HL-60/S4 (cell line): ENCODE measurements around the gene POTEH.
"Not testable (repeated sequence)": the region's sequence is repeated elsewhere in the genome, so short reads cannot be mapped to it uniquely, and the experiment has no call there.

Experiments
- in situ Hi-C: fragments of 300-500 bp; cut with MboI; formaldehyde crosslinking; loops from 2 replicates; pipeline ENCODE4 v1.14.3; 2022; ENCODE audit warnings: low sequenced_read_pairs

The POTEH gene

GRCh38 chr22:15689749-15690125, at the start of gene POTEH:
POTEH (plus strand) TSS chr22:15690026; CDS start chr22:15690078, 52 bp downstream.
- in situ Hi-C loops, result not testable (repeated sequence)

DNA sequence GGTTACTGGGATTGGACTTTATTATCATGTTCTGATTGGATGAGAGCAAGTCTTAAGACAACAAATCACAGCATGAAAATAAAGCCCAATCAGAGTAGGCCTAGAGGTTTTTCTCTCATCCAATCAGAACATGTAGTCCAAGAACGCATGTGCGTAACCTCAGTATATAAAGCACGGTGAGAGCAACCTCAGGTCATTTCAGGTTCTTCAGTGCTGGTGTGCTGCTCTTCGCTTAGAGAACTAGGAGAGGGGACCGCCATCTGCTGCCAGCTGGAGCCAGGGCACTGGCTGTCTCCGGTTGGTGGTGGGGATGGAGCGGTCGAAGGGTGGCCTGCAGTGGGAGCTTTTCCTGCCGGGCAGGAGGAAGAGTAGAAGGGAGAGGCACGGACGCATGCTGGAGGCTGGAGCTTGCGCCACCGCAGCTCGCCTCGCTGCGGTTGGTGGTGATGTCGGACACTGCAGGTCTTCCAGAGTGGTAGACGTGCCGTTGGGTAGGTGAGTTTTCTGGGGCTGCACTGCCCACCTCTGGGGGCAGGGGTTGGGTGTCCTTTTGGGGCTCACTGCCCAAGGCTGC, 47.5 kb upstream of the POTEH start:
- in situ Hi-C loops, result not testable (repeated sequence)

DNA sequence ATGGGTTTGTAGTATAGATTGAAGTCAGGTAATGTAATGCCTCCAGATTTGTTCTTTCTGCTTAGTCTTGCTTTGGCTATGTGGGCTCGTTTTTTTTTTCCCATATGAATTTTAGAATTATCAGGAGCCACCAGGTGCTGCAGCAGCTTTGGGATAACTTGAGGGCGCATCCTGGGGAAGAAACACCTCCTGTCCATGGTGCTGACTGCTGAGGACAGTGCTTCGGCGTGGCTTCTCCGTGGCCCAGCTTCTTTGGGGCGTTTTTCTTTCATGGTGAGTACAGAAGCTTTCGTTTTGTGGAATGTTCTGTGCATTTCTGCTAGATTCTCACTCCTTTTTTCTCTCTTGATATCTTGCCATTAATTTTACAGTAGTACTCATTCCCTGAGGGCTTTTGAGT, 37.9 kb upstream of the POTEH start:
- in situ Hi-C loops, result not testable (repeated sequence)

GRCh38 chr22:15652738-15653137, 37.1 kb upstream of the POTEH start:
- in situ Hi-C loops, result not testable (repeated sequence)

- in situ Hi-C loops, result not testable (repeated sequence)
Observed at GRCh38 chr22:15653241-15653640, 36.6 kb upstream of the POTEH start.

DNA sequence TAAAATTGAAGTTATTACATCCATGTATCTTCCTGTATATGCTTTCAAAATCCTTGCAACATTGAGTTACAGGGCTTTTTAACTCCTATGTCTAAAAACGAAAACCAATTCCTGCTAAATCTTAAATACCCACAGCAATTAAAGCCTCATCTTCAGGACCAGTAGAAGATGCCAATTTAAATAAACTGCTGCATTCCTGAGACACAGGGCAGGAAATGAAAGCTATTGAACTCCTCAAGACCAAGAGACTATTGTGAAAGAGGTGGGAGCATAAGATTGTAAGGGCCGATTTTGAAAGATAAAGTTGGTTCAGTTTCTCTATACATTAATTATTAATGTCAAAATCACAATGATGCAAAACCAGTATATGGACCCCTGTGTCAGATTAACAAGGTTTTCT, 28.7 kb upstream of the POTEH start:
- in situ Hi-C loops, result not testable (repeated sequence)

DNA sequence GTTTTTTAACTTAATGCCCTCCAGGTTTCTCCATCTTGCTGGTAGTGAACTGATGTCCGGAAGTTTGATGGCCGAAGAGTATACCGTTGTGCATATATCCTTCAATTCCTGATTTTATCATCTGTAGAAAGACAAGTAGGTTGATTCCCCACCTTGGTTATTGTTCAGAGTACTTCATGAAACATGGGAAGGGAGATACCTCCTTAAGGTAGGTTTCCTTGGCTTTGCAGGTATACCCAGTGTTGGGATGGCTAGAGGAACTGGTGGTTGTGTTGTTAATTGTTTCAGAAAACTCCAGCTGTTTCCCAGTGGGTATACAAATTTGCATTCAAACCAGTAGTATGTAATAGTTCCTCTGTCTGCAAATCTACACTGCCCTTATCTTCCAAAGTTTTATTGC, 25.1 kb upstream of the POTEH start:
- in situ Hi-C loops, result not testable (repeated sequence)

- in situ Hi-C loops, result not testable (repeated sequence)
Observed at GRCh38 chr22:15665478-15665877, 24.3 kb upstream of the POTEH start.

GRCh38 chr22:15669430-15669829, 20.4 kb upstream of the POTEH start:
- in situ Hi-C loops, result not testable (repeated sequence)

GRCh38 chr22:15679702-15680101, 10.1 kb upstream of the POTEH start:
- in situ Hi-C loops, result not testable (repeated sequence)

- in situ Hi-C loops, result not testable (repeated sequence)
Observed at GRCh38 chr22:15684115-15684514, 5.7 kb upstream of the POTEH start.

DNA sequence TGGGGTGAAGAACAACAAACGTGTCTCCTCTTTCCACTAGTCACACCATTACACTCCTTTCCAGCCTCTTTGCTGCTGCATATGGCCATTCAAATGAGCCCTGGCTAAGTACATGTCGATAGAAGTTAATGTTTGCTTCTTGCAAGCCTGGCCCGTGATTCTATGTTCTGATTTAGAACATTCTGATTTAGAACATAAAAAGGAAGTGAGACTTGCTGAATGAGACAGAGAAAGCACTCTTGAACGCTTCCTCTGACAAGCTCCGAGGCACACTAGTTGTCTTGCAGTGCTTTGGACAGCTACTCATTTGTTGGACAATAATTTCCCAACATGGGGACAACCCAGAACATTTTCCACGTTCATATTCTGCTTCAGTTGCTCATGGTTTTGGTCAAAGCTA, 5.1 kb upstream of the POTEH start:
- in situ Hi-C loops, result not testable (repeated sequence)

GRCh38 chr22:15685641-15686040, 4.2 kb upstream of the POTEH start:
- in situ Hi-C loops, result not testable (repeated sequence)

DNA sequence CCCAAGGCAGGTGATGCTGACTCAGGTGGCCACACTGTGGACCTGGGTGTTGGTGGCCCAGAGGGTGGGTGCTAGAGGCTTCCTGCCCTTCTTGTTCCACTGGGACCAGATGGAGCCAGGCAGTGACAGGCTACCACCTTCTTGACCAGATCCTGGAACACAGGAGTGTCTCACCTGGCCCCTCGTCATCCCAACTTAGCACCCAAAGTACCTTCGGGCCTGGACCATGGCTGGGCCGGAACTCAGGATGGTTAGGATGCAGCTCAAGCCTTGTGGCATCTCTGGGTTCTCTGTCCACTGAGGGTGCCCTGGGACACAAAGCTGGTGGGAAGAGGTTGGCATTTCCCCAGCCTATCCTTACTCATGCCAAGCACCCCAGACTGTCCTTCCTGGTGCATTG, 2.7 kb upstream of the POTEH start:
- in situ Hi-C loops, result not testable (repeated sequence)

- in situ Hi-C loops, result not testable (repeated sequence)
Observed at GRCh38 chr22:15687676-15688075, 2.1 kb upstream of the POTEH start.

- in situ Hi-C loops, result not testable (repeated sequence)
Observed at GRCh38 chr22:15688090-15688489, 1.7 kb upstream of the POTEH start.

DNA sequence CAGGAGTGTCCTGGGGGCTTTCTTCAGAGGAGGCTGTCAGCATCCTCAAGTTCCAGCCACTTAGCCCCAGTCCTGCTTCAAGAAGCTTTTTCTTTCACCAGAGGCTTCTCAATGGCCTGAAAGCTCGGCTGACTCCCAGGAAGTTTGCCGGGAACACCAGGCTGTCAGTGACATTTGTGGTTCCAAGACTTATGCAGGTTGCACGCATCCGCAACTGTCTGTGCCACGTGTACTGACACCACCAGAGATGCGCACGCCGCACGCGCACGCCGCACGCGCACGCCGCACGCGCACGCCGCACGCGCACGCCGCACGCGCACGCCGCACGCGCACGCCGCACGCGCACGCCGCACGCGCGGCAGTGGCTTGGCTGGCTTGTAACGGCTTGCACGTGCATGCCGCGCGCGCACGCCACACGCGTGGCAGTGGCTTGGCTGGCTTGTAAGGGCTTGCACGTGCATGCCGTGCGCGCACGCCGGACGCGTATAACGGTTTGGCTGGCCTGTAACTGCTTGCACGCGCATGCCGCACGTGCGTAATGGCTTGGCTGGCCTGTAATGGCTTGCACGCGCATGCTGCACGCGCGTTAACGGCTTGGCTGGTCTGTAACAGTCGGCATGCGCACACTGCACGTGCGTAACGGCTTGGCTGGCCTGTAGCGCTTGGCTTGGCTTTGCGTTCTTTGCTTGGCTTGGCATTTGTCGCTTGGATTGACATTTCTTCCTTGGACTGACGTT, 646 bp upstream of the POTEH start:
- in situ Hi-C loops, result not testable (repeated sequence)

DNA sequence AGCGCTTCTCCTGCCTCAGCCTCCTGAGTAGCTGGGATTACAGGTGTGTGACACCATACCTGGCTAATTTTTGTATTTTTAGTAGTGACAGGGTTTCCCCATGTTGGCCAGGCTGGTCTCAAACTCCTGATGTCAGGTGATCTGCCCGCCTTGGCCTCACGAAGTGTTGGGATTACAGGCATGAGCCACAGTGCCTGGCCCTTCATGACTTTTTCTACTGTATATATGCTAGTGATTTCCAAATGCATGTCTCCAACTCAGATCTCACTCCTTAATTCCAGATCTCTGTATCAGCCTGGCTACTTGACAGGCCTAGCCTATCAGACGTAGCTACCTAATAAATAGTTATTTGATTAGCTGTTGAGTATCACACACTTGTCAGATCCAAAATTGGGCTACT, 23.8 kb downstream of the POTEH start:
- in situ Hi-C loops, result not testable (repeated sequence)

- in situ Hi-C loops, result not testable (repeated sequence)
Observed at GRCh38 chr22:15714125-15714524, 24.3 kb downstream of the POTEH start.

- in situ Hi-C loops, result not testable (repeated sequence)
Observed at GRCh38 chr22:15721884-15722283, 32.1 kb downstream of the POTEH start.

- in situ Hi-C loops, result not testable (repeated sequence)
Observed at GRCh38 chr22:15729209-15729917, 39.5 kb downstream of the POTEH start.

GRCh38 chr22:15731023-15731422, 41.2 kb downstream of the POTEH start:
- in situ Hi-C loops, result not testable (repeated sequence)
